Bronchial epithelial cell (primary cell): ENCODE measurements around the gene IRF7. TPM values are rescaled to one million over a fixed set of nuclear protein-coding genes. Genes with fewer than 3 reads are reported as not detected.

Source experiments
- DNase-seq: peaks from one replicate; pipeline ENCODE4 v3.0.0-alpha.2; 2010; ENCODE audit warnings: low read depth
- FAIRE-seq: peaks from 2 replicates; lab custom pipeline; 2011; peaks lifted over from hg19 to GRCh38; lab: Jason Lieb, UNC
- H3K27me3 ChIP-seq: 2 replicates; pipeline ENCODE4 v1.5.1; 2011; ENCODE audit warnings: low read length; ENCODE audit not compliant: control insufficient read depth, insufficient read depth
- H3K36me3 ChIP-seq: 2 replicates; pipeline ENCODE4 v1.5.1; 2011; ENCODE audit warnings: low read length; ENCODE audit not compliant: control insufficient read depth, insufficient read depth
- H3K4me3 ChIP-seq: 2 replicates; pipeline ENCODE4 v1.5.1; 2011; ENCODE audit warnings: mild to moderate bottlenecking, low read depth, low read length, control low read depth
- total RNA-seq: library from RNA; depleted of rRNA; stranded (reverse); fragments of >200 nt; gene quantifications from 2 replicates; pipeline ENCODE4 v1.2.1, GENCODE V29; 2014
- TF ChIP-seq, protein P1 (sequence below): IDR thresholded peaks from 2 replicates; pipeline ENCODE4 v1.5.1; 2011; ENCODE audit warnings: mild to moderate bottlenecking, moderate library complexity, low read length, control low read depth, inconsistent platforms; ENCODE audit not compliant: insufficient read depth, severe bottlenecking

IRF7 gene
- total RNA-seq, 1 donor from 2014 or later = 15.3 TPM

GRCh38 chr11:569158-569885, 46.4 kb downstream of the IRF7 start:
- Histone ChIP-seq H3K36me3 (peaks cover 10% of the 10 kb centered on the region), H3K4me3 (peak overlapping the region; percentile 57), H3K27me3 (no peaks in the 10 kb centered on the region)
- DNase-seq (no peak), FAIRE-seq (no peak)
- TF ChIP-seq, protein P1, sequence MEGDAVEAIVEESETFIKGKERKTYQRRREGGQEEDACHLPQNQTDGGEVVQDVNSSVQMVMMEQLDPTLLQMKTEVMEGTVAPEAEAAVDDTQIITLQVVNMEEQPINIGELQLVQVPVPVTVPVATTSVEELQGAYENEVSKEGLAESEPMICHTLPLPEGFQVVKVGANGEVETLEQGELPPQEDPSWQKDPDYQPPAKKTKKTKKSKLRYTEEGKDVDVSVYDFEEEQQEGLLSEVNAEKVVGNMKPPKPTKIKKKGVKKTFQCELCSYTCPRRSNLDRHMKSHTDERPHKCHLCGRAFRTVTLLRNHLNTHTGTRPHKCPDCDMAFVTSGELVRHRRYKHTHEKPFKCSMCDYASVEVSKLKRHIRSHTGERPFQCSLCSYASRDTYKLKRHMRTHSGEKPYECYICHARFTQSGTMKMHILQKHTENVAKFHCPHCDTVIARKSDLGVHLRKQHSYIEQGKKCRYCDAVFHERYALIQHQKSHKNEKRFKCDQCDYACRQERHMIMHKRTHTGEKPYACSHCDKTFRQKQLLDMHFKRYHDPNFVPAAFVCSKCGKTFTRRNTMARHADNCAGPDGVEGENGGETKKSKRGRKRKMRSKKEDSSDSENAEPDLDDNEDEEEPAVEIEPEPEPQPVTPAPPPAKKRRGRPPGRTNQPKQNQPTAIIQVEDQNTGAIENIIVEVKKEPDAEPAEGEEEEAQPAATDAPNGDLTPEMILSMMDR = no peak

DNA sequence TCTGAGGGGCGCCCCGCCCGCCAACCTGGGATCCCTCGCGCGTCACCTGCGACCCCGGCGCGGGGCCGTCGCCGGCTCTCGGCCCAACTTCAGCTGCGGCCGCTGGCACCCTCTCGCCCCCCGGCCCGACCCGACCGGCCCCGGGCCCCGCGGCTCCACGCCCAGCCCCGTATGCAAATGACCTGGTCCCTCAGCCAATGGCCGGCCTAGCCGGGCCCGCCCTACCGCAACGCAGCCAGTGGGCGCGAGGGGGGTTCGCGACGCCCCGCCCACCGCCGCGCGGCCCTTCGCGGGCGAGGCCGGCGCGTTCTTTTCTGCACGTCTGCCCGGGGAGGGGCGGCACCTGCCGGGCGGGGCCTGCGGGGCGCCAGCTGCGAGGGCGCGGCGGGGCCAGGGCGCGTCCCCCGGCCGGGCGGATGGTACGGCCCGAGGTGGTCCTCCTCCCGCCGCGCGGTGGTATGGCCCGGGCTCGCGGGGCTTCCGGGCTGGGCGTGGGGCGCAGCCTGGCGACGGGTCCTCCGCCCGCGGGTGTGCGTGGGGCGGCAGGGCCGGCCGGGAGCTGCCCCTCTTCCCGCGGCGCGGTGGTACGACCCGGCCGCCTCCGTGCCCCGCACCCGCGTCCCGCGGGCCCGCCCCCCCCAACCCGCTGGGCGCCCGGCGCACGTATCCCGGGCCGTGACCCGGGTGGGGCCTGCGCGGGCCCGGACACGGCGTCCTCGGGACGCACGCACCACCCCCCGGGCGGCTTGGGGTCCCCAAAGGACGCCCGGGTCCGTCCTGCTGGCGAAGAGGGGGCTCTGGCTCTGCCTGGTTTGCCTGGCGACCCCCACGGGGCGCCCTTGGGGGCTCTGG, 47.2 kb downstream of the IRF7 start:
- peak overlapping the region; percentile 99 for H3K4me3 ChIP-seq
- FAIRE-seq (no peak), DNase-seq (peak; percentile 83)
- TF ChIP-seq, protein P1 = no peak
- peaks cover 15% of the 10 kb centered on the region for H3K36me3 ChIP-seq
- H3K27me3 ChIP-seq = no peaks in the 10 kb centered on the region

GRCh38 chr11:567629-568292, 48.0 kb downstream of the IRF7 start:
- H3K27me3 ChIP-seq = no peaks in the 10 kb centered on the region
- DNase-seq (no peak), FAIRE-seq (no peak)
- H3K36me3 ChIP-seq = peaks cover 19% of the 10 kb centered on the region
- H3K4me3 ChIP-seq = peak overlapping the region; percentile 99
- TF ChIP-seq, protein P1 = no peak

DNA sequence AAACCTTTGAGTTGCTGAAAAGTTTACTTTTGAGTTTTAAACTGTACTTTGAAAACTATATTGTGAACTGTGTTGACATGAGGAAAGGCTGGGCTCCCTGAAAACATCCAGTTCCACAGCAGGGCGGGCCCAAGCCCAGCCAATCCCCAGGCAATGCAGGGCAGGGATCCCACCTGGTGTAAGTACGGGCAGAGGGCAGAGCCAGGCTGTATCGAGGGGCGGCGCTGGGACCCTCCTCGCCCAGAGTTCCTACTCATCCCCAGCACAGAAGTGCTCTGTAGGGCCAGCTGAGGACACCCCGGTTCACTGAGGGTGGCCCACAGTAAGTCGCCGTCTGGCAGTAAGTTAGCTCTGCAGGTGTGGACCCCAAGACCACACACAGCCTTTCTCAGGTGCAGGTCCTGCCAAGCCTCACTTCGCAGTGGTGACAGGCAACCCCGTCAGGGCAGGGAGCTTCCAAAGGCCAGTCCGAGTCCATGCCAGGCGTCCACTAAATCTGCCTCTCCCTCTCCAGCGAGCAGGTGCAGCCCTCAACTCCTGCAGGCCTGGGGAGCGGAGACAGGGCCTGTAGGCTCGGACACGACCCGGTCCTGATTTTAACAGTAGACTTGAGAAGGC, 48.6 kb downstream of the IRF7 start:
- TF ChIP-seq, protein P1 = no peak

GRCh38 chr11:565921-566509, 49.7 kb downstream of the IRF7 start:
- TF ChIP-seq, protein P1 = peak; percentile 10
- FAIRE-seq = no peak
- H3K27me3 ChIP-seq = no peaks in the 10 kb centered on the region
- H3K36me3 ChIP-seq = peaks cover 26% of the 10 kb centered on the region
- no peak overlapping the region for H3K4me3 ChIP-seq
- no peak for DNase-seq

More for the DNA sequence above, 48.6 kb downstream of the IRF7 start:
- peaks cover 23% of the 10 kb centered on the region for H3K36me3 ChIP-seq
- no peaks in the 10 kb centered on the region for H3K27me3 ChIP-seq
- peak; percentile 52 for FAIRE-seq
- DNase-seq = no peak
- peak overlapping the region; percentile 99 for H3K4me3 ChIP-seq
